Subcutaneous adipose tissue (tissue), 4 donors: ENCODE data around the gene ADD2. TPM values are rescaled to one million over a fixed set of nuclear protein-coding genes. Genes with fewer than 3 reads are reported as not detected.

Experiments
- total RNA-seq, 4 donors: library from RNA; depleted of rRNA; stranded (reverse); fragments of >200 nt; gene quantifications; one replicate each; pipeline ENCODE4 v1.1.0, GENCODE V29; 2016
- TF ChIP-seq, protein P1 (sequence below): fragments of 450-650 bp; IDR thresholded peaks from one replicate; pipeline ENCODE4 v1.5.1; 2016; ENCODE audit warnings: low read depth, mild to moderate bottlenecking, control low read depth, antibody characterized with exemption, moderate library complexity

ADD2 gene
- total RNA-seq, 4 donors from 2014 or later, result 0.75 to 2.9 (median 1.3) TPM

DNA sequence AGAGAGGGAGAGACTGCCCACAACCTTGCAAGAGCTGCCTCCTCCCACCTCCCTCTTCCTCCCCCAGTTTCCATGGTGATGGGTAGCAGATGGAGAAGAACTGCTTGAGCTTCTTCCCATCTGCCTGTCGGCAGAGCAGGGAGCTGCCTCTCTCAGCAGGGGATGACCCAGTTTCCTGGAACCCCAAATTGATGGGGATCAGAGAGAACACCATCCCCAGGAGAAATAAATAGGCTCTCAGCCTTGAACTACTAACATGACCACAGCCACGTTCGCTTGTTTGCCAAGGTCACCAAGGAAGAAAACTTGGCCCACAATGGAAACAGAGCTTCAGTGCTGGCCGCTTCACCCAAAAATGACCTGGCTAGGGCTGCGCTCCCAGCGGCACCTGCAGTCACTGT, 82.2 kb downstream of the ADD2 start:
- TF ChIP-seq, protein P1, sequence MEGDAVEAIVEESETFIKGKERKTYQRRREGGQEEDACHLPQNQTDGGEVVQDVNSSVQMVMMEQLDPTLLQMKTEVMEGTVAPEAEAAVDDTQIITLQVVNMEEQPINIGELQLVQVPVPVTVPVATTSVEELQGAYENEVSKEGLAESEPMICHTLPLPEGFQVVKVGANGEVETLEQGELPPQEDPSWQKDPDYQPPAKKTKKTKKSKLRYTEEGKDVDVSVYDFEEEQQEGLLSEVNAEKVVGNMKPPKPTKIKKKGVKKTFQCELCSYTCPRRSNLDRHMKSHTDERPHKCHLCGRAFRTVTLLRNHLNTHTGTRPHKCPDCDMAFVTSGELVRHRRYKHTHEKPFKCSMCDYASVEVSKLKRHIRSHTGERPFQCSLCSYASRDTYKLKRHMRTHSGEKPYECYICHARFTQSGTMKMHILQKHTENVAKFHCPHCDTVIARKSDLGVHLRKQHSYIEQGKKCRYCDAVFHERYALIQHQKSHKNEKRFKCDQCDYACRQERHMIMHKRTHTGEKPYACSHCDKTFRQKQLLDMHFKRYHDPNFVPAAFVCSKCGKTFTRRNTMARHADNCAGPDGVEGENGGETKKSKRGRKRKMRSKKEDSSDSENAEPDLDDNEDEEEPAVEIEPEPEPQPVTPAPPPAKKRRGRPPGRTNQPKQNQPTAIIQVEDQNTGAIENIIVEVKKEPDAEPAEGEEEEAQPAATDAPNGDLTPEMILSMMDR, result no peak

DNA sequence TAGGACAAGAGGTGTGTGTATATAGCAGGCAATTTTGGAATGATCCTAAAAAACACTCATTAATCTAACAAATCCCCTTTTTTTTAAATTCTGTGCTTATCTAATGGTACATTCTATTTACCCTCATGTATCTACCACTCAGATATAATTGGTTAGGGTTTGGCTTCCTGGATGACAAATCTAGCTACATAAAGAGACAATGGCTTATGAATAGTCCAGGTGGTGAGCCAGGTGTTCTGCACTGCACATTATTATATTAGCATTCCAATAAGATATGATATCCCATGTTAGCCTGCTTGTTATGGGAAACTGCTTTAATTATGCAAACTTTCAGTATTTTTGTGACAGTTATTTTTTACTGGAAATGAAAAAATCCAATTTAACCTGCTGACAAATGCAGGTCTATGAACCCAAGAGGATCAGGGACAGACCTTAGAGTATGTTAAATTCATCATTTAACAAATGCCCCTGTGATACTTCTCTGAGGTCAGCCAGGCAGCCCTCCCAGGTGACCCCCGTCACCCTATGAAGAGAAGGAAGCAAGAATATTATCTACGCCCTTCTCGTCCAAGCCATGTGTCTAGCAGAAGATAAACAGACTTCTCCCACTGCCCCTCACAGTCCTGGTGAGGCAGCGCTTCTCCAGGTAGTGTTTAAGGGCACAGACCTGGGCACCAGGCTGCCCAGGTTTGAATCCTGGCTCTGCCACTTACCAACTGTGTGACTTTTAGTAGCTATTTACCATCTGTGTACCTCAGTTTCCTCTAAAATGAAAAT, 83.0 kb downstream of the ADD2 start:
- TF ChIP-seq, protein P1, result no peak

DNA sequence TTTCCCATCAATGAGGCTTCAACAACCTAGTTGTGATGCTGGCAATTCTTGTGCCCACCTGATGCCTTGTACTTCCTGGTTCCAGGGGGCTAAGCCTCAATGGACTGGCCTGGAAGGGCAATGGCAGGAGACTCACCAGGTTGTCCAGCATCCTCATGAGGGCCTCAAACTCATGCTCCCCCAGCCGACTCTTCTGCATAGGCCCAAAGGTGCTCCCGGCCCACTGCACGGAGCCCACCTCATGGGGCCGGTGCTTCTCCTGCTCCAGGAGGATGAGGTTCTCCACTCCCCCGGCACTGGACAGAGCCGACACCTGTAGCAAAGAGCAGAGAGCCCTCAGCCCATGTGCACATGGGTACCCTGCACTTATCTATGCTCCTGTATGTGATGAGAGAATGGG, 84.5 kb downstream of the ADD2 start:
- TF ChIP-seq, protein P1, result no peak

- TF ChIP-seq, protein P1, result no peak
Measured at GRCh38 chr2:70680735-70681134, 87.3 kb downstream of the ADD2 start.

DNA sequence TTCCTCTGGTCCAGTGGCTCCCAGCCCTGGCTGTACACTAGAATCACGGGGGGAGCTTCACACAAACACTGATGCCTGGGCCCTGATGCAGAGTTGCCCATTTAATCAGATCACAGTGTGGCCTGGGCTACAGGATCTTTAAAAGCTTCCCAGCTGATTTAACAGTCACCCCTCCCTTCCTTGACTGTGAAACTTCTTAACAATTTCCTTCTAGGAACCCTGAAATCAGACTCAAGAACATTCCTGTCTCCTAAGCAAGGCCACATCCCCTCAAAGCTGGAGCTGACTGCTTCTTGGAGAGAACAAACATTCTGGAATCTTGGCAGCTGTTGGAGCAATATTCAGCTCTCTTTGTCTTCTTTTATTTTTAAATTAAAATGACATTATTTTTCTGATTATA, 88.7 kb downstream of the ADD2 start:
- TF ChIP-seq, protein P1, result no peak

DNA sequence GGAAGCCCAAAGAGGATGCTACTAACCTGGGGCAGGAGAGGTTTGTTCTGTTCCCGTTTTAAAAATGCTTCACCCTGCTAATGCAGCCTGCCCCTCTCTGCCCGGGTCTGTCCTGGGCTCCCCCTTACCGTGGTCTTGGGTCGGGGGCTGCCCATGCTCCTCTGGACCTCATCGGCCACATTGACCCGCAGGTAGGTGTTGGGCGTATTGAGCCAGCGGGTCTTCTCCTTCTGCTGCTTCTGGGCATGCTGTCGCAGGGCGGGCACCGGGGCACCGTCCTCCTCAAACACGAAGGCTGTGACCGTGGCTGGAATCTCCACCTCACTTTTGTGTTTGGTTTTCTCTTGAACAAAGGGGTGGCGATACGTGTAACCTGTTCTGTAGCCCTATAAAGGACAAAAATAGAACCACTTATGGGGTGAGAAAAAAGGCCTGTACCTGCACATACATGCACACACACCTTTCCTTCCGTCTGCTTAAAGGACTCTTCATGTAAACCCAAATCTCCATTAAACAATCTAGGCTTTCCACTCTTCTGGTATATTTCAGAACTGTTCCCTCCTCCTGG, 89.3 kb downstream of the ADD2 start:
- TF ChIP-seq, protein P1, result no peak

DNA sequence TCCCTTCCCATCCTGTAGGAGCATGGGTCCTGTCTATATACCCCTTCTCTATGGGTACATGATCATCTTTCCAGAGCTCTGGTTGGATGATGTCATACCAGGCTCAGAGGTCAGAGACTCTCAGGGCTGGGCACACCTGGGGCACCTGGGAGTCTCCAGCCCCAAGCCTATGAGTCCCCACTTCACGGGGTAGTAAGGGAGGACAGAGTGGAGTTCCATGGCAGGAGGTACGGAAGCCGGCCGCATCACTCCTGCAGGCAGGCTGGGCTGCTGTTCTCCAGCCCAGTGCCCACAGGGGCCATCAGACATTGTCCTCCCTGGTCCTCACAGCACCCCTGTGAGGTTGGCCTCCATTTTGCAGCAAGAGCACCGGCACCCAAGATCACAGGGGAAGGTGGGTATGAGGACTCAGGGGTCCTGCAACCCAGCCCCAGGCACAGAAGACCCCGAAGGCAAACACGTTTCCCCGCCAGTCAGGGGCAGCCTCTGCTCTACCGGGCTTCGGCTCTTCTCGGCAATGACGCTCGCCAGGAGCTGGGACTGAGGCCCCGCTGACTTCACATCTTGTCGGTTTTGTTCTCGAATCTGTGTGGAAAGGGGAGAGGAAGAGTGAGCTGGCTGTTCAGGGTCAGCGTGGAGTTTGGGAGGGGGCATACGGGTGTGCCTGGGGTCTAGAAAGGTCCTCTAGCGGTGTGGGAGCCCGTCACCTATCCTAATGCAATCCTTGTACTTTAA, 91.5 kb downstream of the ADD2 start:
- TF ChIP-seq, protein P1, result no peak
